Small intestine (tissue), 7 donors: ENCODE results near the gene LRAT. TPM values are rescaled to one million over a fixed set of nuclear protein-coding genes. Genes with fewer than 3 reads are reported as not detected.
A peak's percentile ranks its signal among the peaks of the same experiment; 100 is the strongest.
"Not testable (repeated sequence)": the region's sequence is repeated elsewhere in the genome, so short reads cannot be mapped to it uniquely, and the experiment has no call there.

ENCODE experiments used
- DNase-seq, 2 donors: peaks; one replicate each; pipeline versions ENCODE4 v3.0.0 to v3.0.0-alpha.2; 2013
- FAIRE-seq: peaks from 2 replicates; lab custom pipeline; 2012; peaks lifted over from hg19 to GRCh38; lab: Jason Lieb, UNC
- H3K27ac ChIP-seq, 3 donors: one replicate each; pipeline ENCODE4 v1.5.1; 2013; ENCODE audit warnings: low read length in 2 of 3, mild to moderate bottlenecking in 2 of 3, control low read depth in 1 of 3, inconsistent platforms in 1 of 3, low read depth in 1 of 3, moderate library complexity in 1 of 3
- H3K27me3 ChIP-seq, 3 donors: one replicate each; pipeline ENCODE4 v1.6.1; 2013; ENCODE audit warnings: low read length in 3 of 3, inconsistent platforms in 1 of 3; ENCODE audit not compliant: control insufficient read depth in 3 of 3, insufficient read depth in 3 of 3
- H3K36me3 ChIP-seq, 3 donors: one replicate each; pipeline ENCODE4 v1.6.1; 2013; ENCODE audit warnings: low read length in 3 of 3, inconsistent platforms in 1 of 3, low read depth in 1 of 3, mild to moderate bottlenecking in 1 of 3, moderate library complexity in 1 of 3; ENCODE audit not compliant: control insufficient read depth in 3 of 3, insufficient read depth in 2 of 3
- H3K4me1 ChIP-seq, 3 donors: one replicate each; pipeline ENCODE4 v1.6.1; 2013; ENCODE audit warnings: low read length in 2 of 3, inconsistent platforms in 1 of 3, low read depth in 1 of 3, mild to moderate bottlenecking in 1 of 3, moderate library complexity in 1 of 3; ENCODE audit not compliant: control insufficient read depth in 3 of 3, insufficient read depth in 2 of 3
- H3K4me3 ChIP-seq, 3 donors: one replicate each; pipeline ENCODE4 v1.5.1; 2013; ENCODE audit warnings: low read length in 3 of 3, control low read depth in 1 of 3, inconsistent platforms in 1 of 3, low read depth in 1 of 3, mild to moderate bottlenecking in 1 of 3, moderate library complexity in 1 of 3
- H3K9me3 ChIP-seq, 2 donors: one replicate each; pipeline ENCODE4 v1.6.1; 2013; ENCODE audit warnings: low read depth in 1 of 2, low read length in 1 of 2; ENCODE audit not compliant: control insufficient read depth in 2 of 2, insufficient read depth in 1 of 2
- WGBS, 3 donors: extraction: QIAGEN DNeasy Blood & Tissue Kit; methylation state at CpG; one replicate each; pipeline ENCODE4 v1.1.7; 2013; 5-methylcytosine and 5-hydroxymethylcytosine counted together
- polyA plus RNA-seq, 4 donors: library from polyadenylated mRNA; stranded (reverse) in 3 of 4; unstranded in 1 of 4; fragments of 200-250 nt in 3 of 4; fragments of 120-200 nt in 1 of 4; gene quantifications; one replicate each; pipeline versions ENCODE4 v1.2.1 to v1.2.3, GENCODE V29; 2013
- donor health status: healthy with polysubstance abuse.
- donor health status: control.
- donor health status: control.
- donor health status: Bipolar disorder and iron deficiency.
- donor health status: healthy.

LRAT gene
- polyA plus RNA-seq, 4 donors: 1.2 to 10.5 (median 5.5) TPM

DNA sequence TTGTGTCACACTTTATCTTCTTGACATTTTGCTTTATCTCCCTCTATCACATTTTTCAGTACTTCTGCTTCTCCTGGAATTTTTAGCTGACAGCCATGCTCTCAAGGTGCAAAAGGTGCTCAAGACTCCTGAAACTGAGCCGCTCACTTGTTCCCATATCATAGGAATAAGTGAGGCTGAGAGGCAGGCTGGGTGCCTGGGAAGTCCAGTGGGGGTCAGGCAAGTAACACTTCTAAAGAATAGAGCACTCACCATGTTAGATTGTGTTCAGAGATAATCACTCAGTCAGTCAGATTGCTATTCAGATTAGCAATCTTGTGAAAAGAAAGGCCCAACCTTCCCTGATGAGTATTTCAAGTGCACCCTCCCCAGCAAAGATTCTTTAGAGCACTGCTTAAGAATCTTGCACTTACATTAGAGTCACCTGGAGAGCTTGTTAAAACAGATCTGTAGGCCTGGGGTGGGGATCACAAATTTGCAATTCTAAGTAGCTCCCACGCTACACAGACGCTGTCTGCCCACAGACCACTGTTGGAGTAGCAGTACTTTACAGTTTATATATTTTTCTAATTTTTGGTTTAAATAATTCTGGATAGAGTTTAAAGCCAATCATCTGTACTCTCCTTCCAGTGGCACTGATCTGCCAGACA, 23.1 kb upstream of the LRAT start:
- FAIRE-seq (no peak), DNase-seq (no peak)
- Histone ChIP-seq H3K27ac (no peak overlapping the region), H3K4me3 (no peak overlapping the region), H3K4me1 (no peaks in the 10 kb centered on the region), H3K9me3 (no peaks in the 10 kb centered on the region), H3K27me3 (no peaks in the 10 kb centered on the region), H3K36me3 (no peaks in the 10 kb centered on the region)
- WGBS, 3 donors: 71 to 95% (median 81%) methylated on average over 3 of the region's 3 CpGs

GRCh38 chr4:154722262-154722661, 21.5 kb upstream of the LRAT start:
- Histone ChIP-seq H3K4me3 (no peak overlapping the region), H3K27ac (no peak overlapping the region), H3K9me3 (no peaks in the 10 kb centered on the region), H3K4me1 (no peaks in the 10 kb centered on the region), H3K36me3 (no peaks in the 10 kb centered on the region), H3K27me3 (no peaks in the 10 kb centered on the region)
- FAIRE-seq (no peak), DNase-seq (no peak)

- H3K27me3 ChIP-seq, H3K4me1 ChIP-seq, H3K4me3 ChIP-seq, H3K27ac ChIP-seq, DNase-seq, H3K9me3 ChIP-seq, FAIRE-seq, H3K36me3 ChIP-seq: not testable (repeated sequence)
- 85 to 87% (median 86%) methylated on average over 7 of the region's 7 CpGs for WGBS, 3 donors
Observed at GRCh38 chr4:154723601-154724000, 20.2 kb upstream of the LRAT start.

GRCh38 chr4:154727540-154727939, 16.3 kb upstream of the LRAT start:
- DNase-seq (peak; percentile 44 to 79), FAIRE-seq (no peak)
- WGBS, 3 donors: 19 to 43% (median 36%) methylated on average over 1 of the region's 1 CpG
- no peaks in the 10 kb centered on the region for H3K4me1 ChIP-seq
- H3K9me3 ChIP-seq: no peaks in the 10 kb centered on the region
- no peak overlapping the region for H3K27ac ChIP-seq
- no peak overlapping the region for H3K4me3 ChIP-seq
- no peaks in the 10 kb centered on the region for H3K36me3 ChIP-seq
- no peaks in the 10 kb centered on the region for H3K27me3 ChIP-seq

GRCh38 chr4:154731756-154732155, 12.0 kb upstream of the LRAT start:
- no peaks in the 10 kb centered on the region for H3K27me3 ChIP-seq
- H3K36me3 ChIP-seq: no peaks in the 10 kb centered on the region
- FAIRE-seq (no peak), DNase-seq (no peak)
- no peaks in the 10 kb centered on the region for H3K4me1 ChIP-seq
- no peak overlapping the region for H3K27ac ChIP-seq
- H3K4me3 ChIP-seq: no peak overlapping the region
- no peaks in the 10 kb centered on the region for H3K9me3 ChIP-seq

DNA sequence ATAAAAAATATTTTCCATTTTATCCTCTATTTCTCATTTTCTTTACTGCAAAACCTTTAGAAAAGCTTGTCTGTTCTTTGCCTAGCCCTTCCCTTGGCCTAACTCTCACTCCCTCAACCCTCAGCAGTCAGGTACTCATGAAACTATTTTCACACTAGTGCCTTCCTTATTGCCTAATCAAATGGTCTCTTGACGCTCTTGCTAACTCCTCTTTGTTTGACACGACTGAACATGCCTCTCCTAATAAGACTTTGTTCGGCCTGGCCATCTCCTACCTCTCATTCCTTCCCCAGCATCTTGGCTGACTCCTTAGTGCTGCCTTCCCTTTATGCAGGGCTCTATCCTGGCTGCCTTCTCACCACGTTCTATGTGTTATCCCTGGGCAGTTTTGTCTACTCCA, 11.1 kb upstream of the LRAT start:
- H3K36me3 ChIP-seq: no peaks in the 10 kb centered on the region
- no peaks in the 10 kb centered on the region for H3K4me1 ChIP-seq
- 81 to 84% (median 82%) methylated on average over 4 of the region's 4 CpGs for WGBS, 3 donors
- no peak for FAIRE-seq
- no peaks in the 10 kb centered on the region for H3K27me3 ChIP-seq
- no peak overlapping the region for H3K27ac ChIP-seq
- H3K4me3 ChIP-seq: no peak overlapping the region
- no peak for DNase-seq
- no peaks in the 10 kb centered on the region for H3K9me3 ChIP-seq

DNA sequence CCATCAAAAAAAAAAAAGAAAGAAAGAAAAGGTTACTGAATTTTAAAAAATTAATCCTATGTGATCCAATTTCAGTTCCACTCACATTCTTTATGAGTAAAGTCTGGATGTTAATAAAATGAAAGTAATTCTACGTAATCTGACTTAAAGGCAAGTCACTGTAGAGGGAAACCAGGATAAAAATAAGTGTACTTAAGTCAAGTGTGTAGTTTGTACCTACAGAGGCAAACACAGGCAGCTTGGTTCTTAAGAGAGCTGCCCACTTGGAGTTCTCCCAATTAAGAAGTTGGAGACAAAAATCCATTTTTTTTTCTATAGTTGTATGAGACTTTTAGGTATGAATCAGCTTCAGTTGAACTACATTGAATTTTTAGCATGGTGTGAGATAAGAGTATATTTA, 7.0 kb upstream of the LRAT start:
- WGBS, 3 donors: 40 to 89% (median 79%) methylated on average over 1 of the region's 1 CpG

DNA sequence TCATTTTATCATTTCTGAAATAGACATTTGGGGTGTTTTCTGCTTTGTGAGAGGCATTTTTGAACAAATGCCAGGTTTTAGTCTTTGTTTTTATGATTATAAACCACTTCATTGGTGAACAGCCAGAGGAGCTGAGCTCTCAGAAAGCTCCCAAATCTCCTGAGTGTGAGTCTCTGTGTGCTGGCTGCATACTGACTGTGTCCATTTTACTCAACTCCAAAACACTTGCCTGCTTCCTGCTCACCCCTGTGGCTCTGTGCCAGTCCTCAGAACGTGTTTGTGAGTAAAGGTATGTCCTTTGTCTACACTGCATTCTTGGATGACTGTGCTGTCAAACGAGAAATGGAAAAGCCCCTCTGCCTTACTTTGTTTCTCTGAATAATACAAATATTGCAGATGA, 5.4 kb upstream of the LRAT start:
- DNase-seq: no peak
- no peak overlapping the region for H3K27ac ChIP-seq
- H3K4me3 ChIP-seq: no peak overlapping the region
- no peaks in the 10 kb centered on the region for H3K9me3 ChIP-seq
- no peaks in the 10 kb centered on the region for H3K36me3 ChIP-seq
- 21 to 29% (median 25%) methylated on average over 2 of the region's 2 CpGs for WGBS, 3 donors
- H3K4me1 ChIP-seq: peaks cover 0 to 15% (median 0%) of the 10 kb centered on the region in 3 donors
- peaks cover 0 to 31% (median 8%) of the 10 kb centered on the region in 3 donors for H3K27me3 ChIP-seq
- FAIRE-seq: no peak

More for the DNA sequence above, 7.0 kb upstream of the LRAT start:
- H3K4me1 ChIP-seq: peaks cover 0 to 3% (median 0%) of the 10 kb centered on the region in 3 donors
- peaks cover 0 to 15% (median 0%) of the 10 kb centered on the region in 3 donors for H3K27me3 ChIP-seq
- H3K9me3 ChIP-seq: no peaks in the 10 kb centered on the region
- no peak overlapping the region for H3K4me3 ChIP-seq
- no peaks in the 10 kb centered on the region for H3K36me3 ChIP-seq
- DNase-seq (no peak), FAIRE-seq (no peak)
- no peak overlapping the region for H3K27ac ChIP-seq

DNA sequence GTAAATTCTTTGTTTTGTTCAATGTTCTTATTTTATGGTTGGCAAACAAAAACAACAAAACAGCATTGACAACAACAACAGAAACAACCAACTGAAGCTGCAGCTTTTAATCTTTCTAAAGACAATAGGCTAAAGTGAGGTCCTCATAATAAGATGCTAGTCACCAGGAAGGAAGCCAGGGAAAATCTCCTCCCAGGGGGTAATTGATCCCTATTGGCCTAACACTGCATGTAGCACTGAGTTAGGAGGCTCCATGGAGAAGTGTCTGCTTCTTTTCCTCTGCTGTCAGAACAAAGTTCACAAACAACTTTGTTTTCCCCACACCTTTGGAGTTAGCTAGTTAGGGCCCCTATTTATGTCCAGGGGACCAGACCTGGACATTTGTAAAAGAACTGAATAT, 4.7 kb upstream of the LRAT start:
- Histone ChIP-seq H3K27me3 (peaks cover 0 to 38% (median 9%) of the 10 kb centered on the region in 3 donors), H3K4me3 (no peak overlapping the region), H3K4me1 (peaks cover 0 to 15% (median 0%) of the 10 kb centered on the region in 3 donors), H3K27ac (no peak overlapping the region), H3K36me3 (no peaks in the 10 kb centered on the region), H3K9me3 (no peaks in the 10 kb centered on the region)
- FAIRE-seq (no peak), DNase-seq (no peak)
